BLaER1 (cell line): Measurements from ENCODE around the gene LENEP.

ENCODE experiments used
- H3K27ac ChIP-seq: shearing (Covaris generic); formaldehyde crosslinking; 2 replicates; pipeline ENCODE4 v1.8.1; 2022
- H3K27me3 ChIP-seq: shearing (Covaris generic); formaldehyde crosslinking; 2 replicates; pipeline ENCODE4 v1.8.1; 2022
- H3K36me3 ChIP-seq: shearing (Covaris generic); formaldehyde crosslinking; 2 replicates; pipeline ENCODE4 v1.8.1; 2022
- H3K4me1 ChIP-seq: shearing (Covaris generic); formaldehyde crosslinking; 2 replicates; pipeline ENCODE4 v1.8.1; 2022
- H3K4me2 ChIP-seq: shearing (Covaris generic); formaldehyde crosslinking; 2 replicates; pipeline ENCODE4 v1.8.1; 2022
- H3K4me3 ChIP-seq: shearing (Covaris generic); formaldehyde crosslinking; 2 replicates; pipeline ENCODE4 v1.8.1; 2022
- H3K9ac ChIP-seq: shearing (Covaris generic); formaldehyde crosslinking; 2 replicates; pipeline ENCODE4 v1.8.1; 2022
- H3K9me3 ChIP-seq: shearing (Covaris generic); formaldehyde crosslinking; 2 replicates; pipeline ENCODE4 v1.8.1; 2022
- H4K20me1 ChIP-seq: shearing (Covaris generic); formaldehyde crosslinking; 2 replicates; pipeline ENCODE4 v1.8.1; 2022
- Cebpa-rat ChIP-seq: shearing (Covaris generic); IDR thresholded peaks from 2 replicates; pipeline ENCODE4 v1.8.1; 2022

LENEP gene

GRCh38 chr1:155008015-155008941, 14.9 kb downstream of the LENEP start:
- peak overlapping the region; percentile 71 for H3K9ac ChIP-seq
- H3K4me2 ChIP-seq = peak overlapping the region; percentile 100
- H3K4me3 ChIP-seq = peak overlapping the region; percentile 95; the same call in 1 of the 2 replicates
- peaks cover 29% of the 10 kb centered on the region; the same call in 1 of the 2 replicates for H4K20me1 ChIP-seq
- peaks cover 5% of the 10 kb centered on the region for H3K36me3 ChIP-seq
- H3K4me1 ChIP-seq = peaks cover 92% of the 10 kb centered on the region
- no peaks in the 10 kb centered on the region for H3K27me3 ChIP-seq
- peak overlapping the region; percentile 98 for H3K27ac ChIP-seq
- TF ChIP-seq Cebpa-rat = no peak
- no peaks in the 10 kb centered on the region for H3K9me3 ChIP-seq

GRCh38 chr1:155009221-155009711, 15.9 kb downstream of the LENEP start:
- peak overlapping the region; percentile 100 for H3K4me2 ChIP-seq
- H3K9me3 ChIP-seq = no peaks in the 10 kb centered on the region
- H4K20me1 ChIP-seq = peaks cover 35% of the 10 kb centered on the region; the same call in 1 of the 2 replicates
- peak overlapping the region; percentile 44; the same call in 1 of the 2 replicates for H3K4me3 ChIP-seq
- peaks cover 99% of the 10 kb centered on the region for H3K4me1 ChIP-seq
- peak overlapping the region; percentile 98 for H3K27ac ChIP-seq
- peaks cover 11% of the 10 kb centered on the region for H3K36me3 ChIP-seq
- TF ChIP-seq Cebpa-rat = no peak
- peak overlapping the region; percentile 71; the same call in 1 of the 2 replicates for H3K9ac ChIP-seq
- no peaks in the 10 kb centered on the region for H3K27me3 ChIP-seq

- Histone ChIP-seq H3K36me3 (peaks cover 16% of the 10 kb centered on the region), H3K9ac (peak overlapping the region; percentile 65; the same call in 1 of the 2 replicates), H3K27ac (peak overlapping the region; percentile 78), H3K4me1 (peaks cover 99% of the 10 kb centered on the region), H3K4me3 (peak overlapping the region; percentile 44), H3K4me2 (peak overlapping the region; percentile 100), H4K20me1 (peaks cover 40% of the 10 kb centered on the region; the same call in 1 of the 2 replicates), H3K9me3 (no peaks in the 10 kb centered on the region), H3K27me3 (no peaks in the 10 kb centered on the region)
- TF ChIP-seq Cebpa-rat = no peak
Measured at GRCh38 chr1:155009742-155010141, 16.4 kb downstream of the LENEP start.

GRCh38 chr1:155010211-155010918, 17.0 kb downstream of the LENEP start:
- peaks cover 22% of the 10 kb centered on the region for H3K36me3 ChIP-seq
- TF ChIP-seq Cebpa-rat = no peak
- peaks cover 46% of the 10 kb centered on the region; the same call in 1 of the 2 replicates for H4K20me1 ChIP-seq
- no peaks in the 10 kb centered on the region for H3K27me3 ChIP-seq
- H3K4me3 ChIP-seq = peak overlapping the region; percentile 44
- peaks cover 99% of the 10 kb centered on the region for H3K4me1 ChIP-seq
- peak overlapping the region; percentile 65 for H3K9ac ChIP-seq
- H3K27ac ChIP-seq = peak overlapping the region; percentile 78
- H3K9me3 ChIP-seq = no peaks in the 10 kb centered on the region
- H3K4me2 ChIP-seq = peak overlapping the region; percentile 100

- peak overlapping the region; percentile 65 for H3K9ac ChIP-seq
- H4K20me1 ChIP-seq = peaks cover 53% of the 10 kb centered on the region; the same call in 1 of the 2 replicates
- H3K4me1 ChIP-seq = peaks cover 99% of the 10 kb centered on the region
- H3K27me3 ChIP-seq = no peaks in the 10 kb centered on the region
- no peak for TF ChIP-seq Cebpa-rat
- peak overlapping the region; percentile 100 for H3K4me2 ChIP-seq
- peak overlapping the region; percentile 78 for H3K27ac ChIP-seq
- H3K4me3 ChIP-seq = peak overlapping the region; percentile 25; the same call in 1 of the 2 replicates
- H3K9me3 ChIP-seq = no peaks in the 10 kb centered on the region
- peaks cover 28% of the 10 kb centered on the region for H3K36me3 ChIP-seq
Measured at GRCh38 chr1:155011004-155011416, 17.6 kb downstream of the LENEP start.

GRCh38 chr1:155011437-155012025, 18.1 kb downstream of the LENEP start:
- peak overlapping the region; percentile 25; the same call in 1 of the 2 replicates for H3K4me3 ChIP-seq
- peaks cover 99% of the 10 kb centered on the region for H3K4me1 ChIP-seq
- no peaks in the 10 kb centered on the region for H3K27me3 ChIP-seq
- H3K9me3 ChIP-seq = no peaks in the 10 kb centered on the region
- no peak for TF ChIP-seq Cebpa-rat
- 0 out of 2 replicates have a peak overlapping the region, but pooled peaks have one; percentile 65 for H3K9ac ChIP-seq
- H3K27ac ChIP-seq = peak overlapping the region; percentile 78
- peaks cover 58% of the 10 kb centered on the region; the same call in 1 of the 2 replicates for H4K20me1 ChIP-seq
- peaks cover 33% of the 10 kb centered on the region for H3K36me3 ChIP-seq
- peak overlapping the region; percentile 100 for H3K4me2 ChIP-seq

GRCh38 chr1:155012026-155012546, 18.7 kb downstream of the LENEP start:
- H3K9me3 ChIP-seq = no peaks in the 10 kb centered on the region
- no peak overlapping the region for H3K4me3 ChIP-seq
- H3K27ac ChIP-seq = peak overlapping the region; percentile 78
- H3K4me1 ChIP-seq = peaks cover 99% of the 10 kb centered on the region
- H3K27me3 ChIP-seq = no peaks in the 10 kb centered on the region
- no peak for TF ChIP-seq Cebpa-rat
- no peak overlapping the region for H3K9ac ChIP-seq
- peaks cover 35% of the 10 kb centered on the region for H3K36me3 ChIP-seq
- H4K20me1 ChIP-seq = peaks cover 59% of the 10 kb centered on the region; the same call in 1 of the 2 replicates
- peak overlapping the region; percentile 100 for H3K4me2 ChIP-seq

GRCh38 chr1:155012776-155013602, 19.6 kb downstream of the LENEP start:
- Histone ChIP-seq H3K27ac (peak overlapping the region; percentile 38), H4K20me1 (peaks cover 50% of the 10 kb centered on the region; the same call in 1 of the 2 replicates), H3K4me3 (no peak overlapping the region), H3K9me3 (no peaks in the 10 kb centered on the region), H3K4me1 (peaks cover 97% of the 10 kb centered on the region), H3K36me3 (peaks cover 35% of the 10 kb centered on the region), H3K27me3 (no peaks in the 10 kb centered on the region), H3K4me2 (peak overlapping the region; percentile 100), H3K9ac (peak overlapping the region; percentile 58; the same call in 1 of the 2 replicates)
- no peak for TF ChIP-seq Cebpa-rat
